Cardiac muscle cell (in vitro differentiated cells and primary cell): ENCODE data around the gene MZB1. TPM values are rescaled to one million over a fixed set of nuclear protein-coding genes. Genes with fewer than 3 reads are reported as not detected.

ENCODE experiments used
- DNase-seq, 2 donors: peaks; one replicate each; pipeline versions ENCODE4 v3.0.0 to v3.0.0-alpha.2; 2010 to 2017; ENCODE audit warnings: low read depth in 1 of 2, low spot score in 1 of 2
- H3K27ac ChIP-seq: fragments of 200-600 bp; sonication (generic); 2 replicates; pipeline ENCODE4 v1.5.1; 2016
- H3K27me3 ChIP-seq: fragments of 200-600 bp; sonication (generic); 2 replicates; pipeline ENCODE4 v1.6.0; 2016; ENCODE audit warnings: control low read depth
- H3K36me3 ChIP-seq: fragments of 200-600 bp; sonication (generic); 2 replicates; pipeline ENCODE4 v1.5.1; 2016; ENCODE audit warnings: control low read depth
- H3K4me1 ChIP-seq: fragments of 200-600 bp; sonication (generic); 2 replicates; pipeline ENCODE4 v1.8.1; 2017; ENCODE audit warnings: low read depth, mild to moderate bottlenecking, mixed run types
- H3K4me3 ChIP-seq: fragments of 200-600 bp; sonication (generic); 2 replicates; pipeline ENCODE4 v1.5.1; 2016; ENCODE audit warnings: mild to moderate bottlenecking
- H3K9me3 ChIP-seq: fragments of 200-600 bp; sonication (generic); 2 replicates; pipeline ENCODE4 v1.5.1; 2017; ENCODE audit warnings: low read depth, mild to moderate bottlenecking, control low read depth
- CTCF ChIP-seq: IDR thresholded peaks from 2 replicates; pipeline ENCODE4 v1.5.1; 2012; ENCODE audit warnings: low read depth, mild to moderate bottlenecking, low read length
- polyA plus RNA-seq: library from polyadenylated mRNA; unstranded; fragments of >200 nt; fragmentation: Nextera tagmentation; extraction: Ambion mirVana; gene quantifications from 2 replicates; pipeline ENCODE4 v1.2.1, GENCODE V29; 2016
- total RNA-seq: library from RNA; depleted of rRNA; stranded (reverse); fragments of >200 nt; gene quantifications from 2 replicates; pipeline ENCODE4 v1.2.3, GENCODE V29; 2016

Gene MZB1
- total and polyA plus RNA-seq, 2 experiments from 2014 or later, result 1.3 to 5.3 TPM

GRCh38 chr5:139408191-139408590, 18.5 kb upstream of the MZB1 start:
- Histone ChIP-seq H3K9me3 (no peaks in the 10 kb centered on the region), H3K36me3 (no peaks in the 10 kb centered on the region), H3K4me1 (peaks cover 10% of the 10 kb centered on the region), H3K27ac (no peak overlapping the region), H3K4me3 (no peak overlapping the region), H3K27me3 (no peaks in the 10 kb centered on the region)
- no peak for TF ChIP-seq CTCF
- DNase-seq, result no peak

- Histone ChIP-seq H3K27me3 (no peaks in the 10 kb centered on the region), H3K36me3 (no peaks in the 10 kb centered on the region), H3K4me3 (no peak overlapping the region), H3K4me1 (peaks cover 10% of the 10 kb centered on the region), H3K9me3 (no peaks in the 10 kb centered on the region), H3K27ac (no peak overlapping the region)
- TF ChIP-seq CTCF, result no peak
- DNase-seq, result no peak
These were observed 17.8 kb upstream of the MZB1 start for GRCh38 chr5:139407517-139407916.

GRCh38 chr5:139406963-139407362, 17.2 kb upstream of the MZB1 start:
- TF ChIP-seq CTCF, result no peak
- no peak overlapping the region for H3K27ac ChIP-seq
- peaks cover 10% of the 10 kb centered on the region for H3K4me1 ChIP-seq
- no peaks in the 10 kb centered on the region for H3K9me3 ChIP-seq
- DNase-seq, result no peak
- H3K4me3 ChIP-seq, result no peak overlapping the region
- H3K36me3 ChIP-seq, result no peaks in the 10 kb centered on the region
- no peaks in the 10 kb centered on the region for H3K27me3 ChIP-seq

GRCh38 chr5:139404484-139404840, 14.7 kb upstream of the MZB1 start:
- DNase-seq, result no peak
- Histone ChIP-seq H3K27me3 (no peaks in the 10 kb centered on the region), H3K9me3 (no peaks in the 10 kb centered on the region), H3K4me3 (peak overlapping the region; percentile 36), H3K27ac (peak overlapping the region; percentile 86), H3K36me3 (peaks cover 4% of the 10 kb centered on the region), H3K4me1 (peaks cover 6% of the 10 kb centered on the region)
- TF ChIP-seq CTCF, result no peak

GRCh38 chr5:139403787-139404483, 14.2 kb upstream of the MZB1 start, which contains the start of gene SPATA24:
Gene SPATA24, minus strand, starts transcription at chr5:139404089. Its CDS starts 29 bp downstream, at chr5:139404060.
- peaks cover 6% of the 10 kb centered on the region for H3K4me1 ChIP-seq
- DNase-seq, result peak; percentile 99
- peak within 1 kb of the TSS; percentile 86 for H3K27ac ChIP-seq
- no peaks in the 10 kb centered on the region for H3K27me3 ChIP-seq
- peak within 1 kb of the TSS; percentile 36 for H3K4me3 ChIP-seq
- H3K36me3 ChIP-seq, result peaks cover 4% of the 10 kb centered on the region
- TF ChIP-seq CTCF, result no peak
- H3K9me3 ChIP-seq, result no peaks in the 10 kb centered on the region
